GM18502 (cell line): ENCODE measurements around the gene SHTN1.

ENCODE experiments used
- ATAC-seq: cut with Tn5 transposase; IDR thresholded peaks from one replicate; pipeline ENCODE4 v1.9.1; 2021; ENCODE audit warnings: mild to moderate bottlenecking; ENCODE audit not compliant: unreplicated experiment, poor library complexity

The SHTN1 gene

DNA sequence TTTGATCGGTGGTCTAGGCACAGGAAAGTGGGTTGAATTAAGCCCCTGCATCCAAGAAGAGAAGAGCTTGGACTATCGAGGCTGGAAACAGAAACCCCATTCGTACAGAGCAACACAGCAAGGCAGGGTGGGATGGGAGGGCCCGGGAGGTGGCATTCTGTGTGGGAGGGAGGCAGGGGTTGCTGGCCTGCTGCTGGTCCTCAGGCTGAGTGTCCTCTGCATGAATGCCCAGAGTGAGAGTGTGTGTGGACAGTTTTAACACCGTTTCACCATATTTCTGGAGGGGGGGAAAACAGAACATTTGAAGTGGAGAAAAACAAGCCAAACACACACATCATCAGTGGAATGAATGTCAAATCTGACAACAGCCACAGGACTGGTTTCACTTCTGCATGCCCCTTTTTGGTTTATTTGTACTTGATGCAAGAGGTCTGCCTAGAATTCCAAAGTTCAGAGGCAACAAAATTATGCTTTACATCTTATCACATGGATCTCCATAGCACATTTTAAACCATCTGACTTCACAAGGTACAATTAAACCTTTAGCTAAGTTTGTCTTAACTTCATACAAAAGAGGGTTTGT, 166.8 kb downstream of the SHTN1 start:
- ATAC-seq = peak; percentile 94

DNA sequence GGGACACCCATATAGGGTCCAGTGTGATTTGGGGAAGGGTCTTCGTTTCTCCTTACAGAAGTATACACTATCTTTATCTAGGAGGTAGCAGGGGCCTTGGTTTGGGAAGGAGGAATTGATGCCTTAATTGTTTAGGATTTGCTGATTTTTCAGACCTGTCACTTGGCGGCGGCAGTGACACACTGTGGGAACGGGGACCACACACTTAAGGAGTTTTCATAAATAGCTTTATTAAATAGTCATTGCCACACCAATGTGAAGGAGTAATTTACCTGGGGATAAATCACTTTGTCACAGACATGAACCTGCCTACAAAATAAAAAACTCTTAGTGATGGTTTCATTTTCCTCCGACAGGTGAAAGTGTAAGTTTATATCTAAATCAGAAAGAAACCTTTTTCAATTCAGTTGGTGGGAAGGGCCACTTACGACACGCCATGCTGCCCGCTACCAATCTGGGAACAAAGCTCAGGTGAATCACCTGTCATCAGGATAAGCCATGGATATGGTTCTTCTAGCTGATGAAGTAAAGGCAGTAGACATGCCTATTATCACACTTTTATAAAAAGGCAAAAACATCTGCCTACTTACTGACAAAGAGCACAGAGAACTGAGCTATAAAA, 168.0 kb downstream of the SHTN1 start:
- ATAC-seq = no peak

DNA sequence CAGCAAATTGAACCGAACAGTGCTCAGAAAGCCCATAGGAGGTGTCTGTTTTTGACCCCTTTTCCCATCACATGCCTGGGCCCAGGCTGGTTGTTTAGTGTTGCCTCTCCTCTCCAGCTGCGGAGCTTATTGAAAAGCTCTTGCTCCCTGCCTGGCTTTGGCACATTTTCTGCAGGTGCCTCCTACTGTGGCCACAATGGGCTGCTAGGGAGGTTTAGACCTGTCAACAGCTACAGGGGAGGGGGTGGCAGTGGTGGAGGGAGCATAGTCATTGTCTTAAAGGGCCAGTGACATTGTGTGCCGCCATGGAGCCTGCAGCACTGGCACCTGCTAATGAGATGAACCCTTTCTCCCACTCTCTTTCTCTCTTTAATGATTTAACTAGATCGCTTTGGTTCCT, 168.9 kb downstream of the SHTN1 start:
- no peak for ATAC-seq

GRCh38 chr10:116835658-116836057, 169.3 kb downstream of the SHTN1 start:
- ATAC-seq = no peak

- ATAC-seq = no peak
Observed at GRCh38 chr10:116833986-116834985, 170.7 kb downstream of the SHTN1 start.

DNA sequence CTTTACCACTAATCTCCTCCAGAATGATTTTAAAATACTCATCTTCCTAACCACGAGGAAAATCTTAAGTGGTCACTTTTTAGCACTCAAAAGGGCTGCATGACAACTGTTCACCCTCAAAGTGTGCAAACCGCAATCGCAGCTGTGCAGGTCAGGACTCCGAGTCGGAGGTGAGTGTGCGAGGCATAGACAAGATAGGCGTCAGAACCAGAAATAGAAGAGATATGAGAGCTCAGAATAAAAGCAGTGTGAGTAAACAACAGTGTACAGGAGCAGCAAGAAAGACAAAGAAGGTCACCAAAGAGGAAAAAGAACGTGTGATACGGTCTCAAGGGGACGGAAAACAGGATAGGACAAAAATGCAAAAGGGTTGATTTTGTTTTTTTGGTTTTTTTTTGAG, 173.2 kb downstream of the SHTN1 start:
- ATAC-seq = no peak
